HepG2 (cell line): Measurements from ENCODE around the gene TBX5.

Experiments used
- PITX1 ChIP-seq: sonication (generic); formaldehyde crosslinking; IDR thresholded peaks from 2 replicates; pipeline ENCODE4 v1.5.1; 2020; ENCODE audit warnings: mild to moderate bottlenecking, missing genetic modification reagents
- POLR2A ChIP-seq, 2 experiments: IDR thresholded peaks; 2 replicates each; pipeline ENCODE4 v1.6.1; 2011; ENCODE audit warnings: low read depth in 2 of 2, low read length in 2 of 2, mild to moderate bottlenecking in 1 of 2, moderate library complexity in 1 of 2; ENCODE audit not compliant: insufficient read depth in 1 of 2
- POLR2AphosphoS5 ChIP-seq: IDR thresholded peaks from 2 replicates; pipeline ENCODE4 v1.6.1; 2012; ENCODE audit warnings: low read depth, low read length
- TCF7L2 ChIP-seq: IDR thresholded peaks from 2 replicates; pipeline ENCODE4 v1.6.1; 2011; ENCODE audit warnings: mild to moderate bottlenecking, low read depth, low read length, moderate library complexity
- ZNF207 ChIP-seq: fragments of 450-650 bp; IDR thresholded peaks from 2 replicates; pipeline ENCODE4 v1.6.1; 2016; ENCODE audit warnings: antibody characterized with exemption, borderline replicate concordance
- ZNF3 ChIP-seq: IDR thresholded peaks from 2 replicates; pipeline ENCODE4 v1.7.0; 2017; ENCODE audit warnings: inconsistent platforms
- ZNF615 ChIP-seq: sonication (generic); formaldehyde crosslinking; IDR thresholded peaks from 2 replicates; pipeline ENCODE4 v1.5.0; 2020; ENCODE audit warnings: mild to moderate bottlenecking, missing genetic modification reagents, borderline replicate concordance
- ZNF772 ChIP-seq: sonication (generic); formaldehyde crosslinking; IDR thresholded peaks from 2 replicates; pipeline ENCODE4 v1.5.0; 2020; ENCODE audit warnings: mild to moderate bottlenecking, missing genetic modification reagents
- TF ChIP-seq, protein P1 (sequence below): sonication (generic); formaldehyde crosslinking; IDR thresholded peaks from 2 replicates; pipeline ENCODE4 v1.5.1; 2020; ENCODE audit warnings: mild to moderate bottlenecking, missing genetic modification reagents, borderline replicate concordance

DNA sequence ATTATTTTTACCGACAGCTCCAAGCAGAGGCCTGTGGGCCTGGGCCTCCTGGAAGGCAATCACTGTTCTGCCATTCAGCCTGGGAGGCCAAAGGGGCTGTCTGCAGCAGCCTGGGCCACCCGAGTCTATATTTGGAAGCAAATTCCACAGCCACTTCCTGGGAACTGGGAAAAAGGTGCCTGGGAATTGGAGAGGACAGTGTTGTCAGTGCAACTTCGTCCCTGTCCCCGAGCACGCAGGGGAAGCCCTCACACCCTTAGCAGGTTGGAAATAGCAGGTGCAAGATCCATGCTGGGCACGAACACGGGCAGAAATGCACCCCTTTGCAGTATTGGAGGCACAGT lies 9.6 kb upstream of the TBX5 start:
- no peak for TF ChIP-seq POLR2AphosphoS5
- TF ChIP-seq, protein P1, sequence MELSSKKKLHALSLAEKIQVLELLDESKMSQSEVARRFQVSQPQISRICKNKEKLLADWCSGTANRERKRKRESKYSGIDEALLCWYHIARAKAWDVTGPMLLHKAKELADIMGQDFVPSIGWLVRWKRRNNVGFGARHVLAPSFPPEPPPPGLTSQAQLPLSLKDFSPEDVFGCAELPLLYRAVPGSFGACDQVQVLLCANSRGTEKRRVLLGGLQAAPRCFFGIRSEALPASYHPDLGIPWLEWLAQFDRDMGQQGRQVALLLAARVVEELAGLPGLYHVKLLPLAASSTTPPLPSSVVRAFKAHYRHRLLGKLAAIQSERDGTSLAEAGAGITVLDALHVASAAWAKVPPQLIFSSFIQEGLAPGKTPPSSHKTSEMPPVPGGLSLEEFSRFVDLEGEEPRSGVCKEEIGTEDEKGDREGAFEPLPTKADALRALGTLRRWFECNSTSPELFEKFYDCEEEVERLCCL (CRISPR knock-in tag) = no peak
- no peak for TF ChIP-seq ZNF3
- TF ChIP-seq POLR2A (IDR thresholded peaks at IDR 0.05; ENCODE audit: insufficient read depth in 1 of 2, low read depth in 2 of 2, low read length in 2 of 2) = no peak
- TF ChIP-seq PITX1 (CRISPR knock-in tag) = no peak
- TF ChIP-seq ZNF772 (CRISPR knock-in tag) = no peak
- no peak for TF ChIP-seq ZNF207
- TF ChIP-seq ZNF615 (CRISPR knock-in tag) = no peak
- no peak for TF ChIP-seq TCF7L2
